HG02870 (cell line): ENCODE measurements around the gene ADCY10.
"Not testable (repeated sequence)": the region's sequence is repeated elsewhere in the genome, so short reads cannot be mapped to it uniquely, and the experiment has no call there.

ENCODE experiments used
- ATAC-seq: cut with Tn5 transposase; IDR thresholded peaks from one replicate; pipeline ENCODE4 v1.9.1; 2021; ENCODE audit warnings: mild to moderate bottlenecking, moderate library complexity; ENCODE audit not compliant: unreplicated experiment

The ADCY10 gene

DNA sequence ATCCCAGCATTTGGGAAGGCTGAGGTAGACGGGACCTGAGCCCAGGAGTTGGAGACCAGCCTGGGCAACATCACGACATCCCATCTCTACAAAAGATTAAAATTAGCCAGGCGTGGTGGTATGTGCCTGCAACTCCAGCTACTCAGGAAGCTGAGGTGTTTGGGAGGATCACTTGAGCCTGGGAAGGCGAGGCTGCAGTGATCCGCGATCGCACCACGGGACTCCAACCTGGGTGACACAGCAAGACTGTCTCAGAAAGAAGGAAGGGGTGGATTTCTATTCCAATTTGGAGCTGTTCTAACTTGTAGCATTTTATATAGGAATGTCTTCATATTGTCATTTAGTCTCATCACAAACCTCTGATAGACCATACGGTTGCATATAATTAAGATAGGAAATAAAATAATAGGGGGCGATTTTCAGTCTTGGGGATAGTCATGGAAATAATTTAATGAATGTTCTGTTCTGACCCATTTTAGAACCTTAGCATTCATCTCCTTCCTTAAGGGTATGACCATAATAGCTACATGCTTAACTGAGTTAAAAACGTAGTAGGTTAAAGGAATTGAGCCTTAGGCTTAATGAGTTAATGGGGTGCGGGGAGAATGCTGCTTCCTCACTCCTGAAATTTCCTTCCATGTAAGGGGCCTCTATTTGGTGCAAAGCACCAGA lies 93.1 kb downstream of the ADCY10 start:
- ATAC-seq: no peak

DNA sequence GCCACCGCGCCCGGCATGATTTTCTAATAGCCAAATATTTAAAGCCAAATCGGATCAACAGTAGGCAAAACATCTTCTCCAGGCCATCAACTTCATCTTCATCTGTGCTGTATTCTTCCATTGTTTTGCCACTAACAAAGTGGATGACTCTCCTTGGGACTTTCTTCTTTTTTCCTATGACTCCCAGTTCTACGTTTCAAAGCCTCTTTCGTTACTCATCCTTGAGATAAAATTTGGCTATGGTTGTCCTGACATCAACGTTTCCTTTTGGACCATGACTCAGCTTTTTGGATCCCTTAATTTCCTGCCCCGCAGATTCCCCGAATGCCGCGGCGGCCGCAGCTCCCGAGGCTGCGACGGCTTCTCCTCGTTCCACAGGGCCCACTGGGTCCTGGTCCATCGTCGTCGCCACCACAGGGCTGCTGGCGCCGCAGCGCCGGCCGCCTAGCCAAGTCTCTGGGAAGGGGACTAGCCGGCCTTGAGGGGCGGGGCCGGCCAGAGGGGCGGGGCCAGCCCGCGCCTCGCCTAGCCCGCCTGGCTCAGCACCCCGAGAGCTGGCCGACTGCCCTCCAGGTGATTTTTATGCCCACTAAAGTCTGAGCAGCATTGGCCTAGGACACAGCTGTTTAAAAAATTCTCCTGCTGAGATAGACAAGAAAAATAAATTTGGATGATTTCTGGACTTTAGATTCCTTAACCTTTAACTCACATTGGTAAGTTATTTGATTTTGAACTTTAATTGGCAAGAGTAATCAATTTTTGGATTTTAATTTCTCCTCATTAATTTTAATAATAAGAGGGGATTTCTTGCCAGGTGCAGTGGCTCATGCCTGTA lies 93.9 kb downstream of the ADCY10 start:
- peak; percentile 62 for ATAC-seq

- ATAC-seq: no peak
These were observed 98.3 kb downstream of the ADCY10 start for GRCh38 chr1:167815650-167816049.

- ATAC-seq: no peak
These were observed 101.0 kb downstream of the ADCY10 start for GRCh38 chr1:167812972-167813371.

GRCh38 chr1:167808690-167809089 lies 105.2 kb downstream of the ADCY10 start:
- ATAC-seq: no peak

GRCh38 chr1:167808104-167808503 lies 105.8 kb downstream of the ADCY10 start:
- ATAC-seq: no peak

DNA sequence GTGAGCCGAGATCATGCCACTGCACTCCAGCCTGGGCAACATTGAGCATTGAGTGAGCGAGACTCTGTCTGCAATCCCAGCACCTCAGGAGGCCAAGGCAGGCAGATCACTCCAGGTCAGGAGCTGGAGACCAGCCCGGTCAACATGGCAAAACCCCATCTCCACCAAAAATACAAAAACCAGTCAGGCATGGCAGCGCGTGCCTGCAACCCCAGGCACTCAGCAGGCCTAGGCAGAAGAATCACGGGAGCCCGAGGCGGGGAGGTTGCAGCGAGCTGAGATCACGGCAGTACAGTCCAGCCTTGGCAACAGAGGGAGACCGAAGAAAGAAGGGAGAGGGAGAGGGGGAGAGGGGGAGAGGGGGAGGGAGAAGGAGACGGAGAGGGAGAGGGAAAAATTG lies 107.3 kb downstream of the ADCY10 start:
- ATAC-seq: not testable (repeated sequence)

- not testable (repeated sequence) for ATAC-seq
These were observed 107.7 kb downstream of the ADCY10 start for GRCh38 chr1:167806235-167806634.

- ATAC-seq: no peak
These were observed 108.8 kb downstream of the ADCY10 start for GRCh38 chr1:167805041-167805556.

DNA sequence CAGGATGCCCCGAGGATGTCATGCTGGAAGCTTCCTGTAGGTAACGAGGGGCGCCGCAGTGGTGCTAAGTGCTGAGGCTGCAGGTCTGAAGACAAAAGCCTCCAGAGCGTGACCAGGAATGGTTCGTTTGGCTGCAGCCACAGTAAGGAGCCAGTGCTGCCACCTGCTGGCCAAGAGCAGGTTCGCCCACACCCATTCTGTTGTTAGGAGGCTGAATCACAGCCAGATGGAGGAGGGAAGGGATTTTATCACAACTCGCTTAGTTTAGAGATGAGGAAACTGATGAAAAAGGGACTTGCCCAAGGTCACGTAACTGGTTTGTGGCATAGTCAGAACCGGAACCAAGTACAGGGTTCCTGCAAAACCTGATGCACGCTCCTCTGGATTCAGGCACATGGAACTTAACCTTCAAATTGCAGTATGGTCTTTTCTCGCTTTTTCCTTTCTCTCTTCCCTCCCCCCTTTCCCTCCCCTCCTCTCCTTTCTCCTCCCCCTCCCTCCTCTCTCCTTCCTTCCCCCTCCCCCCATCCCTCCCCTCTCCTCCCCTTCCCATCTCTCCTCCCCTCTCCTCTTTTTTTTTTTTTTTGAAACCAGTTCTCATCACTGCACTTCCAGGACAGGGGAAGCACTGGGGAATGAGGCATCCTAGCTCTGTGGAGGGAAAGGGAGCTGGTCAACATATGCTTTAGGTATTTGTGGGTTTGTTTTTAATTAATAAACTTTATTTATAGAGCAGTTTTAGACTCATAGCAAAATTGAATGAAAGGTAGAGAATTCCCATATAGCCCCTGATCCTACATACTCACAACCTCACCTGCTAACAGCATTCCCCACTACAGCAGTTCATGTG lies 110.4 kb downstream of the ADCY10 start:
- peak; percentile 93 for ATAC-seq

- ATAC-seq: no peak
These were observed 111.7 kb downstream of the ADCY10 start for GRCh38 chr1:167802235-167802634.

DNA sequence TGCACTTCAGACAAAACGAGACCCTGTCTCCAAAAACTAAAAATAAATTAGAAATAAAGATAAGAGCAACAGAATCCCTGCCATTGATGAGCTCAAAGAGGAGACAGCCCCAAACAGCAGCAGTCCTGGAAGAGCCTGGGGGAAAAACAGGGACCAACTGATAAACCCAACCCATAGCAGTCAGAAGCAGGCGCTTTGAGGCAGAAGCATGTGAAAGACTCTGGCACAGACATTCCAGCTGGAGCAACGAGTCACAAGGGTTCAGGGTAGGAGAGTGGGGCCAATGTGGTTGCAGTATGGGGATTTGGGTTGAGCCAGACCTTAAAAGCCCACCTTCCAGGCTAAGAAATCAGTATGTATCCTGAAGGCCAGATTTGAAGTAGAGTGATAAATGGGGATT lies 113.7 kb downstream of the ADCY10 start:
- no peak for ATAC-seq

DNA sequence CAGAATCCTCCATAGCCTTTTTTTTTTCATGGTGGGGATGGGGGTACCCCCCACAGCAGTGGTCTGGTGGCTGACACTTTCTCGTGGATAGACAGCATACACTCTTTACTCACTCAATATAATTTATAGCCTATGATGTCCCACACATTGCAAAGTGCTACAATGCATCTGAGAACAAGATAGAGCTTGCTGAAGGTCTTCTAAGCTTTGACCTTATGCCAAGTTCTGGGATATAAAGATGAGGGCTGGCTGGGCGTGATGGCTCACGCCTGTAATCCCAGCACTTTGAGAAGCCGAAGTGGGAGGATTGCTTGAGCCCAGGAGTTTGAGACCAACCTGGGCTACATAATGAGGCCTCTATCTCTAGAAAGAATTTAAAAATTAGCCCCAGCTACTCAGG lies 114.2 kb downstream of the ADCY10 start:
- no peak for ATAC-seq

DNA sequence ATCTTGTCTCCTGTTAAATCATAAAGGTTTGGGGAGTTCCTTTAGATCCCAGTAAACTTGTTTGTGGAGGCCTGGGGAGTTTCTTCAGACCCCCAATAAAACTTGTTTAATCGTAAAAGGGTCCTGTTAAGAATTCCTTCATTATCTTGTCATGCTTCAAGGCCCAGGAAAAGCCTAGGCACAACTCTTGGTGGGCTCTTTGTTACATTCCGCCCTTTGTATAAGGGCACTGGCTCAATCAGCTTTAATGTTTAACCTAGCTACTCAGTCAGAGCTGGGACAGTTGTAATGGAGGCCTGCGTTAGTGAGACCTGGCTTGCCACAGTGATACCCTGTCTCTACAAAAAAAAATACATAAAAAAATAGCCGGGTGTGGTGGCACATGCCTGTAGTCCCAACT lies 115.0 kb downstream of the ADCY10 start:
- no peak for ATAC-seq

DNA sequence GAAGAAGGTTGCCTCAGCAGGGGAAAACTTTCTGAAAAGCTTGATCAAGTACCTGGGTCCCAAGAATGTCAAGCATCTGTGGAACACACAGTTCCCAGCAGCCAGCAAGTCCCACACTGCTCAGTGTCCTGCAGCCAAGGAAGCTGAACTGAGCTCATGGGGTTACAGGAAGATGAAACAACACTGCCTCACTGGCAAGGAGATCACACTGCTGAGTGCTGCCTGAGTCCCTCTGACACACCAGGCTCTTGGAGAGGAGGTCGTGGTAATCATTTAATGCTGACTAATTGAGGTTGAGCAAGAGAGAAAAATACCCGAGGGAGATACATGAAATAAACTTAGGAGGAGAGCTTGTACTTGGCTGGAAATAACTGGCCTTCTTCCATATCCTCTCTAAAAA lies 116.9 kb downstream of the ADCY10 start:
- ATAC-seq: no peak

GRCh38 chr1:167795810-167796740 lies 117.9 kb downstream of the ADCY10 start:
- no peak for ATAC-seq

DNA sequence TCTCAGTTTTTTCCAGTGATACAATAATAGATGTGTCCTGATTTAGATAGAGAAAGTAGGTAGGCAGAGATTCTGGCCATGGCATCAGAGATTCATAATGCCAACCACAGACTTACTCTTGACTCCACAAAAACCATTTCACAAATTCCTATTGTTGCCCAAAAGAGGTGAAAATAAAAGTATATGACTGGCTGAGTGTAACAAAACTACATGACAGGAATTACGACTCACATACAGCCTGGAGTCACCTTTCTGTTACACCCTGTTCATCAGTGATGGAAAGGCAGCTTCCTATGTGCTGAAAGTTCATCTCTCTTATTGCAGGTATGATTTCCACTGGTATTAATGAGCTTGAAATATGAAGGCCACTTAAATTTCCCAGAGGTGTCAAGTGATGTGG lies 119.9 kb downstream of the ADCY10 start:
- ATAC-seq: no peak

GRCh38 chr1:167792188-167792565 lies 121.8 kb downstream of the ADCY10 start:
- ATAC-seq: no peak

GRCh38 chr1:167791281-167792187 lies 122.4 kb downstream of the ADCY10 start:
- no peak for ATAC-seq
